SW 1271 (cell line): ENCODE measurements around the gene SLC27A5.
"Not testable (repeated sequence)": the region's sequence is repeated elsewhere in the genome, so short reads cannot be mapped to it uniquely, and the experiment has no call there.

Source experiments
- DNase-seq, 2 experiments: peaks; one replicate each; lab custom pipeline; 2025; lab: John Stamatoyannopoulos, UW

SLC27A5 gene

GRCh38 chr19:58550362-58551122, 38.8 kb upstream of the SLC27A5 start:
- DNase-seq, result no peak

- no peak for DNase-seq
Observed at GRCh38 chr19:58549664-58550361, 38.0 kb upstream of the SLC27A5 start.

- DNase-seq, result no peak
Observed at GRCh38 chr19:58548859-58549663, 37.3 kb upstream of the SLC27A5 start.

GRCh38 chr19:58547323-58548312, 35.8 kb upstream of the SLC27A5 start:
- DNase-seq, result no peak

GRCh38 chr19:58546019-58546530, 34.3 kb upstream of the SLC27A5 start:
- no peak for DNase-seq

- DNase-seq, result no peak
Observed at GRCh38 chr19:58545286-58546018, 33.7 kb upstream of the SLC27A5 start.

- DNase-seq, result no peak
Observed at GRCh38 chr19:58544591-58545285, 32.9 kb upstream of the SLC27A5 start.

GRCh38 chr19:58543826-58544590, 32.2 kb upstream of the SLC27A5 start, which contains the start of gene TRIM28:
TSS of gene TRIM28 (plus strand) at chr19:58544064. CDS start at chr19:58544758, 694 bp downstream.
- no peak for DNase-seq

GRCh38 chr19:58542641-58543372, 31.0 kb upstream of the SLC27A5 start:
- not testable (repeated sequence) for DNase-seq

GRCh38 chr19:58539169-58539559, 27.4 kb upstream of the SLC27A5 start:
- not testable (repeated sequence) for DNase-seq

- DNase-seq, result no peak
Observed at GRCh38 chr19:58538257-58539168, 26.7 kb upstream of the SLC27A5 start.

- no peak for DNase-seq
Observed at GRCh38 chr19:58536852-58537798, 25.3 kb upstream of the SLC27A5 start.

- DNase-seq, result no peak
Observed at GRCh38 chr19:58535857-58536256, 24.1 kb upstream of the SLC27A5 start.

- no peak for DNase-seq
Observed at GRCh38 chr19:58531034-58531840, 19.4 kb upstream of the SLC27A5 start.

GRCh38 chr19:58529405-58529804, 17.6 kb upstream of the SLC27A5 start:
- no peak for DNase-seq
